PC-3 (cell line): ENCODE data around the gene SLAMF6.

Experiments
- CTCF ChIP-seq: fragments of 300-600 bp; sonication (generic); conservative IDR thresholded peaks from 2 replicates; pipeline ENCODE4 v1.5.1; 2017; ENCODE audit warnings: antibody characterized with exemption, low read depth, mild to moderate bottlenecking, low read length
- EZH2 ChIP-seq: fragments of 300-600 bp; sonication (generic); IDR thresholded peaks from one replicate; pipeline ENCODE4 v1.6.1; 2017; ENCODE audit warnings: antibody characterized with exemption, mild to moderate bottlenecking, low read length; ENCODE audit not compliant: unreplicated experiment
- EZH2phosphoT487 ChIP-seq: fragments of 300-600 bp; sonication (generic); IDR thresholded peaks from 2 replicates; pipeline ENCODE4 v1.6.1; 2018; ENCODE audit warnings: mild to moderate bottlenecking, antibody characterized with exemption, low read length, borderline replicate concordance

- no peak for TF ChIP-seq EZH2
- no peak for TF ChIP-seq CTCF
- TF ChIP-seq EZH2phosphoT487, result no peak
Observed at GRCh38 chr1:160504651-160505050, 18.4 kb downstream of the SLAMF6 start.
